NCI-H526 (cell line): ENCODE measurements around the gene NISCH.

Source experiments
- DNase-seq, 2 experiments: peaks; one replicate each; lab custom pipeline; 2025; lab: John Stamatoyannopoulos, UW

NISCH gene

DNA sequence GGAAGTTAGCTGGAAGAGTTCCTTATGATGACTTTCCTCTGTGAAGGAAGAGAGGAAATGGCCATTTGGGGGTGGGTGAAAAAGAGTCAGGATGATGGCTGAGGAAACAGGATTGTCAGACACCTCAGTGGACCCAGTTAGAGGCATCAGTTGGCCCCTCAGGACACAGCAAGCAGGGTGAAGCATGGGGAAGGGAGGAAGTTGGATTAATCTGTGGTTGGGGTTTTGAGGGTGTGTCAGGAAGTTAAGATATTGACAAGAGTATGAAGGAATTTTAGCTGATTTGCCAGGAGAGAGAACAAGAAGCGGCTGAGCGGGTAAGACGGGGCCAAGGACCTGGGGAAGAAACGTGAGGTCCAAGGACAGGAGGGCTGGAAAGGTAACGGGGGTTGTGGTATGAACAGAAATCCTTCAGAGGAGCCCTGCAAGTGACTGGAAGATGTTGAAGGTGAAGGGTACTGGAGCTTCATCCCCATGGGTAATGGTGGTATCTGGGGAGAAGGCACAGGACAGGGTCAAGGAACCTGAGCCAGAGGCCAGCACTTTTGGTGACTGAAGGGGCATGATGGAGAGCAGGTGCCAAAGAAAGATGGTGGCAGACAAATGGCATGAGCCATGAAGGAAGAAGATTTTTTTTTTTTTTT, 83.7 kb downstream of the NISCH start:
- DNase-seq: no peak

DNA sequence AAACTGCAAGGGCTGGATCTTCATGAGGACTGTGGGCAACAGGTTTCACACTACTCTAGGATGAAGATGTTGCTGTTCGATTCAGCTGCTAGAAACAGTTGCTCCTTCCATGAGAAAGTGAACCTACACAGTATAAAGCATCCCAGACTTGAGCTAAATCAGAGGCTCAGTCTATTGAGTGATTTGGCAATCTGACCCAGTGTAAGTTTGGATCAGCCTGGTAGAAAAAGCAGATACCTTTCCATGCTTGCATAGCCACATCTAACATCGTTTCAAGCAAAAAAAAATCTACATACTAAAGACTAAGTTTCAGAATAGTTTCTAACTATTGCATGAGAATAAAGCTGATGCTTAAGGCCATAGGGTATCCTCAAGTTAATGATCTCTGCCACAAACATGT, 85.6 kb downstream of the NISCH start:
- DNase-seq: no peak
